GM18526 (cell line): ENCODE data around the gene CHAD.

Experiments used
- POLR2A ChIP-seq: IDR thresholded peaks from 3 replicates; pipeline ENCODE4 v1.6.1; 2011; ENCODE audit not compliant: insufficient read length; ENCODE audit errors: extremely low read depth

CHAD gene

DNA sequence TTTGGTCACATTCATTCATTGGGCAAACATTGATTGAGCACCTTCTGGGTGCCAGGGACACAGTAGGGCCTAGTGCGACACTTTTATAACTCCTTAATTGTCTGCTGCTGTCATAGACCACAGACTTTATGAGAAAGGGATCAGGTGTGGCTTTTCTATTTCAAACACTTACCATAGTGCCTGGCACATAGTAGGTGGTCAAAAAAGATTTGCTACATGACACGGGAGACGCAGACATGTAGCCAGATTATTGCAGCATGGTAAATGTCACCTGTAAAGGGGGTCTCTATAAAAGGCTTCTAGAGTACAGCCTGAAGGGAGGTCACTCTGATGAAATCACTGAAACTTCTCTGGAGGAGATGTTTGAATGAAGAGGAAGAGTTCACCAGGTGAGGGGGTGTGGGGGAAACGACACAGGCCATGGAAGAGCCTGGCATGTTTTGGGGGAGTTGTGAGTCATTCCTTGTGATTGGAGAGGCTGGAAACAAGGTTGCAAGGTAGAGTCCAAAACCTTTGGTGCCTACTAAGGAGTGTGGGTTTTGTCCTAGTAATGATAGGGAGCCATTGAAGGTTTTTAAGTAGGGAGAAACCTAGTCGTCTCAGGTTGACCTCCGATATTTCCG, 11.6 kb upstream of the CHAD start:
- no peak for TF ChIP-seq POLR2A

DNA sequence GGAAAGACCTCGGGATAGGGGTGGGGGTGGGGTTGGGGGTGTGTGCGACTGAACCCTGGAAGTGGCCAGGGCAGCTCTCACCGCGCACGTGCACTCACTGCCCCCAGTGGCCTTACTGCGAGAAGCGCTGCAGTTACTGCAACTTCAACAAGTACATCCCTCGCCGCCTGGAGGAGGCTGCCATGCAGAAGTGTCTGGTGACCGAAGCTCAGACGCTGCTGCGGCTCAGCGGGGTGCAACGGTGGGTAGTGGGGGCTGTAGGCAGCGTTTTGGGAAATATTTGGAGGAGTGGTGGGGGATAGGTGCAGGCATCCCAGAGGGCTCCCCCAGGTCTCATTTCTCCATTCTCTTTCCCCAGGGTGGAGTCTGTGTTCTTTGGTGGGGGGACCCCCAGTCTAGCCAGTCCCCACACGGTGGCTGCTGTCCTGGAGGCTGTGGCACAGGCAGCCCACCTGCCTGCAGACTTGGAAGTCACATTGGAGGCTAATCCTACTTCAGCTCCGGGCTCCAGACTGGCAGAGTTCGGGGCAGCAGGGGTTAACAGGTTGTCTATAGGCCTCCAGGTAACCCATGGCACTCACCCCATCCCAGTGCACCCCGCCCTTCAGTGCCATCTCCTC, 11.0 kb upstream of the CHAD start:
- TF ChIP-seq POLR2A: no peak

DNA sequence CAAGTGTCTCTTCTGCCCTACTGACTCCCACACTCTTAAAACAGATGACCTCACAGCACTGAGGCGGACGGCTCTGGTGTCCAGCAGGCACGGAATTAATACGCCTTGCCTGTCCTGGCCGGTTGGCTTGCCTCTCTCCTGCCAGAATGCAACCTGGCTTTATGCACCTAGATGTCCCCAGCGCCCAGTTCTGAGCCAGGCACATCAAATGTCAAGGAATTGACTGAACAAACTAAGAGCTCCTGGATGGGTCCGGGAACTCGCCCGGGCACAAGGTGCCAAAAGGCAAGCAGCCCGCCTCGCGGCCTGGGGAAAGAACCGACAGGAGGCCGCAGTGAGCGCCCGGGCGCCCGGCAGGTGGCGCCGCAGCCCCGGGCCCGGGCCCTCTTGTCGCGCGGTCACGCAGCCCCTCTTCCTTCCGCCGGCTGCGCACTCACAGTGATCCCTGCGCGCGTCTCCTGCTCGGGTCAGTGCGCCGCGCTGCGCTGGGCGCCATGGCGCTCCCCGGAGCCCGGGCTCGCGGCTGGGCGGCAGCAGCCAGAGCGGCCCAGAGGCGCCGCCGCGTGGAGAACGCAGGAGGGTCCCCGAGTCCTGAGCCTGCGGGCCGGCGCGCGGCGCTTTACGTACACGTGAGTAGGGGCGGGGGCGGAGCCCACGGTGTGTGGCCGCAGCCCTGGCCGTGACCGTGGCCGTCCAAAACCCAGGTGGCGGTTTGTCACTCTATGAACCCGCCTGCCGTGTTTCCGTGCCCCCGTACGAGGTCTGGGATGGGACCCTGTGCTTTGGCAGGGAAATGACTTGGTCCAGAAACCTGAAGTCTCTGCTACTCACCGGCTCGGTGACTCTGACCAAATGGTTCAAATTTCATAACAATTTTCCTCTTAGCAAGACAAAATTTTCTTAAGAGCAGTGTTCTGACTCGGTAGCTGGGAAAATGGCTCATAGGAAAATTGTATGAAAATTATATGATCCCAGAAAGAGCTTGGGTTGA, 10.0 kb upstream of the CHAD start, which contains the start of gene RSAD1:
Gene RSAD1, plus strand, starts transcription at position 470 of the 991 bp plus-strand sequence. Its CDS starts 25 bp downstream, at position 495.
- peak; percentile 87 for TF ChIP-seq POLR2A

DNA sequence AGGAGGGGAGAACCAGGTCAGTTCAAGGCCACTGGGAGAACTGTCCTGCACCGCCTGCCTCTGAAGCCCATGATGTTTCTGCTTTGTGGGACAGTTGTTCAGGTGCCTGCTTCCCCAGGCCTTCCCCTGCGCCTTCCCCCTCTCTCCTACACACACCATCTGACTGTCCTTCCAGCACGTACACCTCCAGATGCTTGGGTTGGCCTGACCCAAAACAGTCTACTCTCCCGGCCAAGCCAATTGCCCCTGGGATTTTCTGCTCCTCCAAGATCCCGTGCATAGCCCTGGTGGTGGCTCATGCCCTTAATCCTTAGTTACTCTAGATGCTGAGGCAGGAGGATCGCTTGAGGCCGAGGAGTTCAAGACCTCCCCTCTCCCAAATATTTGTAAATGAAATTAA, 9.3 kb upstream of the CHAD start:
- no peak for TF ChIP-seq POLR2A

DNA sequence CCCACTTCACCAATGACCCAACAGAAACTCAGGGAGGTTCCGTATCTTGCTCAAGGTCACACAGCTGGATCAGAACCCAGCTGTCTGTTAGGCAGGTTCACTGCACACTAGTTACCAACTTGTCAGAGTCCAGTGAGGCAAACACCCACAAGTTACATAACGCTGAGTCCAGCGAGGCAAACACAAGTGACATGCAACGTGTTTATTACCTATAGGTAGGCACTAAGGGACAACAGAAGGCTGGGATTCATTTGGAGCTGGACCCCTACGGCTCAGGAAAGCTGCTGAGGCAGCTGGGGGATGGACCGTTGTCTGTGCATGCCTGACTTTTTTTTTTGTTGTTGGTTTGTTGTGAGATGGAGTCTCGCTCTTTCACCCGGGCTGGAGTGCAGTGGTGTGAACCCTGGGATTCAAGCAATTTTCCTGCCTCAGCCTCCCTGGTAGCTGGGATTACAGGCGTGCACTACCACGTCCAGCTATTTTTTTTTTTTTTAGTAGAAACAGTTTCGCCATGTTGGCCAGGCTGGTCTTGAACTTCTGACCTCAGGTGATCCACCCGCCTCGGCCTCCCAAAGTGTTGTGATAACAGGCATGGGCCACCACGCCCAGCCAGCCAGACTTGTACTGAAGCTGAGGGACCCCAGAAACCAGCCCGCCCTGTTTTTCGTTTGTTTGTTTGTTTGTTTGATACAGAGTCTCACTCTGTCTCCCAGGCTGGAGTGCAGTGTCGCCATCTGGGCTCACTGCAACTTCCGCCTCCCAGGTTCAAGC, 8.1 kb upstream of the CHAD start:
- no peak for TF ChIP-seq POLR2A

GRCh38 chr17:50475362-50475761, 6.7 kb upstream of the CHAD start:
- no peak for TF ChIP-seq POLR2A

- TF ChIP-seq POLR2A: no peak
Measured at GRCh38 chr17:50474523-50474922, 5.8 kb upstream of the CHAD start.

DNA sequence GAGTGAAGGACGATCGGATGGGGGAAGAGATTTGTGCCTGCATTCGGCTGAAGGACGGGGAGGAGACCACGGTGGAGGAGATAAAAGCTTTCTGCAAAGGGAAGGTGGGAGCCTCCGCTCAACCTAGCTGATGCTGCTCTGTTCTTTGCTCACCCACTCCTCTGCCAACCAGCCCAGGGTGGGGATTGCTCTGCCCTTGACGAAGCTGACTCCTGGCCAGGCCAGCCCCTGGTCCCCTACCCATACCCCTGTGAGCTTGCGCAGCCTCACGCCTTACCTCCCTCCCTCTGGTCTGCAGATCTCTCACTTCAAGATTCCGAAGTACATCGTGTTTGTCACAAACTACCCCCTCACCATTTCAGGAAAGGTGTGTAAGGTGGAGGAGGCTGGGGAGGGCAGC, 5.2 kb upstream of the CHAD start:
- TF ChIP-seq POLR2A: no peak

GRCh38 chr17:50472286-50472685, 3.6 kb upstream of the CHAD start:
- TF ChIP-seq POLR2A: no peak

GRCh38 chr17:50471009-50471905, 2.6 kb upstream of the CHAD start:
- no peak for TF ChIP-seq POLR2A

DNA sequence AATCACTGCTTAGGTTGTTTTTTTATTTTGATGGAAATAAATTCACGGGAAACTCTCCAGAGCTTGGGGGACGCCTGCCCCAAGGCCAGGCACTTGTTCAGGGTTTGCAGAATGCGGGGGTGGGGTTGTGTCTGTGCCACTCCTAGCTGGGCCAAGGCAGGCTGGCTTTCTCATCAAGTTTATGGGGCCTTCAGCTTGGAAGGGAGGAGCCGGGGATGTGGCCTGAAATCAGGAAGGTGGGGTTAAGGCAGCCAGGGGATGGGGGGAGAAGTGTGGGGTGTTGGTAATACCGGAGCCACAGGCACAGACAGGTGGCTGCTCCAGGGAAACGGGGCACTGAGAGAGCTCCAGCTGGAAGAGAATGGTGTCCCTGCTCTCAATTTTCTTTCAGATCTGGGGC, 1.7 kb upstream of the CHAD start:
- no peak for TF ChIP-seq POLR2A

- TF ChIP-seq POLR2A: no peak
Measured at GRCh38 chr17:50469671-50470305, 1.1 kb upstream of the CHAD start.

DNA sequence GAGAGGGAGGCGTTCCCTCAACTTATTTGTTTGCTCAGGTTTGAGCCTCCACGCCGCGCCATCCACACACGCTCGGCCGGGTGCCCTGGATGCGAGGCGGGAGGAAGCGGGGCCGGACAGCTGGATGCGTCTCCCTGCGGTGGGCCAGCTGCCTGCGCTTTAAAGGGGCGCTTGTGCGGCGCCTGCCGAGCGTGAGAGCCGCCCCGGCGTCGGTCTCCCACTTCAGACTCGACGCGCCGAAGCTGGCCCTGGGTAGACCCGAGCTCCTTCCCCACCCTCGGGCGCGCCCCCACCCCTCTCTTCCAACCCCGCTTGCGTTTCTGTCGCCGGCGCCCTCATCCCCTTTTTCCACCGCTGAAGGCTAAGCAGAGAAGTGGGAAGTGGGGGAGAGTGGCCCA, 527 bp upstream of the CHAD start:
- no peak for TF ChIP-seq POLR2A

- TF ChIP-seq POLR2A: no peak
Measured at GRCh38 chr17:50467855-50468303, 801 bp downstream of the CHAD start.
